Left kidney (tissue), 2 donors: ENCODE data around the gene SPCS3. TPM values are rescaled to one million over a fixed set of nuclear protein-coding genes. Genes with fewer than 3 reads are reported as not detected.
"Not testable (repeated sequence)": the region's sequence is repeated elsewhere in the genome, so short reads cannot be mapped to it uniquely, and the experiment has no call there.

ENCODE experiments used
- DNase-seq: peaks from one replicate; pipeline ENCODE4 v3.0.0-alpha.2; 2013
- polyA plus RNA-seq: library from polyadenylated mRNA; unstranded; fragments of 120-200 nt; gene quantifications from one replicate; pipeline ENCODE4 v1.2.1, GENCODE V29; 2013; ENCODE audit not compliant: insufficient read length

Gene SPCS3
- polyA plus RNA-seq, 1 donor = 111 TPM

- DNase-seq = no peak
Measured at GRCh38 chr4:176343286-176343685, 23.5 kb downstream of the SPCS3 start.

- not testable (repeated sequence) for DNase-seq
Measured at GRCh38 chr4:176345346-176345745, 25.6 kb downstream of the SPCS3 start.

GRCh38 chr4:176346836-176347235, 27.1 kb downstream of the SPCS3 start:
- not testable (repeated sequence) for DNase-seq

- no peak for DNase-seq
Measured at GRCh38 chr4:176350671-176351070, 30.9 kb downstream of the SPCS3 start.

GRCh38 chr4:176354884-176355283, 35.1 kb downstream of the SPCS3 start:
- DNase-seq = no peak

- DNase-seq = no peak
Measured at GRCh38 chr4:176357359-176358082, 37.8 kb downstream of the SPCS3 start.

GRCh38 chr4:176358083-176358469, 38.3 kb downstream of the SPCS3 start:
- DNase-seq = no peak

- DNase-seq = no peak
Measured at GRCh38 chr4:176359590-176359989, 39.8 kb downstream of the SPCS3 start.

GRCh38 chr4:176360446-176360845, 40.7 kb downstream of the SPCS3 start:
- no peak for DNase-seq

- no peak for DNase-seq
Measured at GRCh38 chr4:176363072-176363471, 43.3 kb downstream of the SPCS3 start.

- no peak for DNase-seq
Measured at GRCh38 chr4:176367771-176368465, 48.2 kb downstream of the SPCS3 start.

- no peak for DNase-seq
Measured at GRCh38 chr4:176376032-176376614, 56.4 kb downstream of the SPCS3 start.

- DNase-seq = peak; percentile 22
Measured at GRCh38 chr4:176377780-176378179, 58.0 kb downstream of the SPCS3 start.

- no peak for DNase-seq
Measured at GRCh38 chr4:176380352-176381157, 60.8 kb downstream of the SPCS3 start.

Other genes starting within 250 kb of the SPCS3 start
- 1.4 TPM for gene SPATA4, start 124.4 kb upstream of the SPCS3 start, polyA plus RNA-seq
- 0.18 TPM for gene ASB5, start 50.7 kb upstream of the SPCS3 start, polyA plus RNA-seq